Cardiac ventricle fibroblast (primary cell): Measurements from ENCODE around the gene KLHL5. TPM values are rescaled to one million over a fixed set of nuclear protein-coding genes. Genes with fewer than 3 reads are reported as not detected.

Experiments
- total RNA-seq: library from RNA; depleted of rRNA; stranded (reverse); fragments of >200 nt; gene quantifications from 2 replicates; pipeline ENCODE4 v1.2.3, GENCODE V29; 2015

Gene KLHL5, protein sequence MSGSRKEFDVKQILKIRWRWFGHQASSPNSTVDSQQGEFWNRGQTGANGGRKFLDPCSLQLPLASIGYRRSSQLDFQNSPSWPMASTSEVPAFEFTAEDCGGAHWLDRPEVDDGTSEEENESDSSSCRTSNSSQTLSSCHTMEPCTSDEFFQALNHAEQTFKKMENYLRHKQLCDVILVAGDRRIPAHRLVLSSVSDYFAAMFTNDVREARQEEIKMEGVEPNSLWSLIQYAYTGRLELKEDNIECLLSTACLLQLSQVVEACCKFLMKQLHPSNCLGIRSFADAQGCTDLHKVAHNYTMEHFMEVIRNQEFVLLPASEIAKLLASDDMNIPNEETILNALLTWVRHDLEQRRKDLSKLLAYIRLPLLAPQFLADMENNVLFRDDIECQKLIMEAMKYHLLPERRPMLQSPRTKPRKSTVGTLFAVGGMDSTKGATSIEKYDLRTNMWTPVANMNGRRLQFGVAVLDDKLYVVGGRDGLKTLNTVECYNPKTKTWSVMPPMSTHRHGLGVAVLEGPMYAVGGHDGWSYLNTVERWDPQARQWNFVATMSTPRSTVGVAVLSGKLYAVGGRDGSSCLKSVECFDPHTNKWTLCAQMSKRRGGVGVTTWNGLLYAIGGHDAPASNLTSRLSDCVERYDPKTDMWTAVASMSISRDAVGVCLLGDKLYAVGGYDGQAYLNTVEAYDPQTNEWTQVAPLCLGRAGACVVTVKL
- total RNA-seq: 26.8 and 31.6 TPM in 2 replicates

DNA sequence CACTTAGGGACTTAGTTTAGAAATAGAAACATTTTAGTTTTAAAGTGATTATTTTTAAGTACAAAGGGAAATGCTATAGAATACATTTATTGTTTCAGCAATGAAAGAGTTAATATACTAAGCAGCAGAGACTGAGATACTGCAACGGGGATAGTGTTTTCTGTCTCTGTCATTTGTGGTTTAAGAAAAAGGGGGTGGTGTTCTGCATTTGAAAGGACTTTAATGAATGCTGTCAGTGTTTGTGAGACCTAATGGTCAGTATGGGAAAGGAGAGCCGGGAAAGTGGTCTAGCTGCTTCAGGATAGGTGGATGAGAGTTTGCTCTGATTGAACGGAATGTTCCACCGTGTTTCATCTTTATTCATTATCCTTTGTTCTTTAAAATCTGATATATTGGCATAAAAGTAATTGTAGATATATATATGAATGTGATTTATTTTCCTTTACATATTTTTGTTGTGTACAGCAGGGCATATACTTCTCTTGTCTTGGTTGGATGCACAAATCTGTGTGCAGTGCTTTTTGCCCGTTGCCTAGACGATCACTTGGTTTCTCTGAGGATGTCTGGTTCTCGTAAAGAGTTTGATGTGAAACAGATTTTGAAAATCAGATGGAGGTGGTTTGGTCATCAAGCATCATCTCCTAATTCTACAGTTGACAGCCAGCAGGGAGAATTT is at the start of gene KLHL5:
Gene KLHL5, plus strand, starts transcription at position 139 of the 676 bp plus-strand sequence. Its CDS starts 421 bp downstream, at position 560.

DNA sequence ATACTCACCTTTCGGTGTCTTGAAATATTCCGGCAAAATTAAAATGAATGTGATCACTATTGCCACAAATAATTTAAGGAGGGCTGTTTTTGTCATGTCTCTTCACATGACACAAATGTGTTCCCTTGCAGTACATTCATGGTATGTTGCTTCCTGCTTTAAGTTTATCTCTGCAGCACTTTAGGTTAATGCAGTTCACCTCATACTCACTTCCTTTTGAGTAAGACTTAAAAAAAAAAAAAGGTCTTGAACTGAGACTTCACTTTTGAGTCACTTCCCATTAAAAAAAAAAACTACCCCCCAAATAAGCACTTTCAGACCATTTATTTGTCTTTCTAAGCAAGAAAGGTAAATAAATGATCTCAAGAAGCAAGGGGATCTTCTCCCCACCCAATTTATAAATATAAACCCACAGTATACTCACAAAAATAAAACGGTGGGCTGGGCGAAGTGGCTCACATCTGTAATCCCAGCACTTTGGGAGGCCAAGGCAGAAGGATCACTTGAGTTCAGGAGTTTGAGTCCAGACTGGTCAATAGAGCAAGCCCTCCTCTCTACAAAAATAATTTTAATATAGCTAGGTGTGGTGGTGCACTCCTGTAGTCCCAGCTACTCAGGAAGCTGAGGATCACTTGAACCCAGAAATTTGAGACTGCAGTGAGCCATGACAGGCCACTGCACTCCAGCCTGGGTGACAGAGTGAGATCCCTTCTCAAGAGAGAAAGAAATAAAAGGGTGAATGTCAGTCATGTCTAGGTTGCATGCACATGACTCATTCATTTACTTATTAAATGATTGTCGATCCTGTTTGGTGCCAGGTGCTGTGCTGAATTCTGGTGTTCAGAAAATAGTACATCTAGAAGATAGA is 29.6 kb upstream of the KLHL5 start, which contains the start of gene TMEM156:
Gene TMEM156, minus strand, starts transcription at position 192 of the 868 bp plus-strand sequence. Its CDS starts 96 bp downstream, at position 96.

Other genes with a start within 250 kb of the KLHL5 start
- 2.0 and 2.7 TPM in 2 replicates for gene TLR6, start 205.4 kb upstream of the KLHL5 start, total RNA-seq
- 185 and 211 TPM in 2 replicates for gene FAM114A1, start 194.4 kb upstream of the KLHL5 start, total RNA-seq
- gene TMEM156, start 29.8 kb upstream of the KLHL5 start, total RNA-seq: 0.49 TPM in 1 of 2 replicates, not detected in the other
- gene WDR19, start 120.3 kb downstream of the KLHL5 start, total RNA-seq: 24.1 and 32.4 TPM in 2 replicates